Measurements from ENCODE around the gene GSG1L. TPM values are rescaled to one million over a fixed set of nuclear protein-coding genes. Genes with fewer than 3 reads are reported as not detected.
"Not testable (repeated sequence)": the region's sequence is repeated elsewhere in the genome, so short reads cannot be mapped to it uniquely, and the experiment has no call there.

GSG1L gene
- total RNA-seq, 2 experiments from 2014 or later: not detected

- DNase-seq: no peak
- H3K36me3 Mint-ChIP-seq: no peaks in the 10 kb centered on the region
- H3K4me3 Mint-ChIP-seq: no peak overlapping the region
- H3K4me1 Mint-ChIP-seq: no peaks in the 10 kb centered on the region
- POLR2A ChIA-PET: no interaction called here
- H3K27ac Mint-ChIP-seq: no peak overlapping the region
- H3K9me3 Mint-ChIP-seq: peaks cover 4% of the 10 kb centered on the region
- H3K27me3 Mint-ChIP-seq: peaks cover 23% of the 10 kb centered on the region
- ATAC-seq (ENCODE audit: low read depth): no peak
Measured at GRCh38 chr16:27985981-27986380, 77.5 kb downstream of the GSG1L start.

- DNase-seq (no peak), ATAC-seq (ENCODE audit: low read depth) (no peak)
- H3K36me3 Mint-ChIP-seq: no peaks in the 10 kb centered on the region
- no peaks in the 10 kb centered on the region for H3K4me1 Mint-ChIP-seq
- peaks cover 4% of the 10 kb centered on the region for H3K9me3 Mint-ChIP-seq
- peaks cover 20% of the 10 kb centered on the region for H3K27me3 Mint-ChIP-seq
- no peak overlapping the region for H3K4me3 Mint-ChIP-seq
- H3K27ac Mint-ChIP-seq: no peak overlapping the region
- POLR2A ChIA-PET: no interaction called here
Measured at GRCh38 chr16:27984121-27984520, 79.4 kb downstream of the GSG1L start.

- Mint-ChIP-seq H3K27me3 (peaks cover 18% of the 10 kb centered on the region), H3K4me3 (no peak overlapping the region), H3K4me1 (no peaks in the 10 kb centered on the region), H3K36me3 (no peaks in the 10 kb centered on the region), H3K27ac (no peak overlapping the region), H3K9me3 (peaks cover 4% of the 10 kb centered on the region)
- ATAC-seq (ENCODE audit: low read depth): no peak
- POLR2A ChIA-PET: no interaction called here
- no peak for DNase-seq
Measured at GRCh38 chr16:27983244-27983643, 80.3 kb downstream of the GSG1L start.

GRCh38 chr16:27982184-27982583 is 81.3 kb downstream of the GSG1L start:
- H3K27me3 Mint-ChIP-seq: peaks cover 18% of the 10 kb centered on the region
- H3K36me3 Mint-ChIP-seq: no peaks in the 10 kb centered on the region
- no peak overlapping the region for H3K27ac Mint-ChIP-seq
- POLR2A ChIA-PET: no interaction called here
- peaks cover 4% of the 10 kb centered on the region for H3K9me3 Mint-ChIP-seq
- H3K4me1 Mint-ChIP-seq: no peaks in the 10 kb centered on the region
- ATAC-seq (ENCODE audit: low read depth) (no peak), DNase-seq (no peak)
- H3K4me3 Mint-ChIP-seq: no peak overlapping the region

- H3K4me1 Mint-ChIP-seq: no peaks in the 10 kb centered on the region
- DNase-seq: no peak
- no peak for ATAC-seq (ENCODE audit: low read depth)
- peaks cover 24% of the 10 kb centered on the region for H3K27me3 Mint-ChIP-seq
- POLR2A ChIA-PET: interaction anchor here (0.6 kb wide), 1 partner anchor 207 kb away, joined by 7 read pairs; no protein-coding TSS in a partner anchor
- peaks cover 4% of the 10 kb centered on the region for H3K9me3 Mint-ChIP-seq
- no peaks in the 10 kb centered on the region for H3K36me3 Mint-ChIP-seq
- H3K27ac Mint-ChIP-seq: no peak overlapping the region
- H3K4me3 Mint-ChIP-seq: no peak overlapping the region
Measured at GRCh38 chr16:27980919-27981700, 82.4 kb downstream of the GSG1L start.

DNA sequence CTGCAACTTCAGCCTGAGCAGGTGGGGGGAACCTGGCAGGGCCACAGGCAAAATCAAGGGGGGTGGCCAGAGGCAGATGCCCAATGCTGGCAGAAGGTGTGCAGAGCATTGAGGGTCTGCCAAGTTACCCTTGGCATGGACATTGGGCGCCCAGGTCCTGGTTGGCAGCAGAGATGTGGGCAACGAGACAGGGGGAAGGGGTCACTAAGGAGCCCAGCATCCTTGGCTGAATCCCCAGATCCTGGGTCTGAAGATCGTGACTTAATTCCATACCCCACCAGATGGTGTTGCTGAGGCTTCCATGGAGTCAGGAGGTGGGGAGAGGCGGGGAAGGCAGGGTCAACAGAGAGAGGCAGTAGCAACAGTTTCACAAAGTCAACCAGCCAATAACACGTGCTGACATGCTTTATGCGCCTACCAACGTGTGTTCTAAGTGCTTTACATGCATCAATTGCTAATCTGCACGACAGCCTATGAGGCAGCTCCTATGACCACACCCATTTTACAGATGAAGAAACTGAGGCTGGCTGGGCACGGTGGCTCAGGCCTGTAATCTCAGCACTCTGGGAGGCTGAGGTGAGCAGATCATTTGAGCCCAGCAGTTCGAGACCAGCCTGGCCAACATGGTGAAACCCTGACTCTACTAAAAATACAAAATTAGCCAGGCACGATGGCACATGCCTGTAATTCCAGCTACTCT is 83.3 kb downstream of the GSG1L start:
- POLR2A ChIA-PET: no interaction called here
- Mint-ChIP-seq H3K36me3 (no peaks in the 10 kb centered on the region), H3K4me1 (no peaks in the 10 kb centered on the region), H3K9me3 (peaks cover 4% of the 10 kb centered on the region), H3K4me3 (no peak overlapping the region), H3K27me3 (peaks cover 22% of the 10 kb centered on the region), H3K27ac (no peak overlapping the region)
- ATAC-seq (ENCODE audit: low read depth) (no peak), DNase-seq (no peak)

DNA sequence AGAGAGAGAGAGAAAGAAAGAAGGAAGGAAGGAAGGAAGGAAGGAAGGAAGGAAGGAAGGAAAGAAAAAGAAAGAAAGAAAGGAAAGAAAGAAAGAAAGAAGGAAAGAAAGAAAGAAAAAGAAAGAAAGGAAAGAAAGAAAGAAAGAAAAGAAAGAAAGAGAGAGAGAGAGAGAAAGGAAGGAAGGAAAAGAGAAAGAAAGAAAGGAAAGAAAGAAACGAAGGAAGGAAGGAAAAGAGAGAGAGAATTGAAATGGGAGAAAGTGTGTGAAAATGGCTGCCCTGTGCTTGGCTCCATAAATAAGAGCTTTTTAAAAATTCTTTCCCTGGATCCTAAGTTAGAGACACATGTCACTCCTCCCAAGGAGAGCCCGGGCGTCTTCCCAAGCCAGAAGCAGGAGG is 83.8 kb downstream of the GSG1L start:
- H3K4me1 Mint-ChIP-seq; DNase-seq; H3K36me3 Mint-ChIP-seq; H3K9me3 Mint-ChIP-seq; H3K4me3 Mint-ChIP-seq; H3K27ac Mint-ChIP-seq; POLR2A ChIA-PET; ATAC-seq (ENCODE audit: low read depth): not testable (repeated sequence)
- H3K27me3 Mint-ChIP-seq: peaks cover 22% of the 10 kb centered on the region

GRCh38 chr16:27978876-27979275 is 84.6 kb downstream of the GSG1L start:
- H3K4me3 Mint-ChIP-seq: no peak overlapping the region
- H3K27ac Mint-ChIP-seq: no peak overlapping the region
- no peaks in the 10 kb centered on the region for H3K4me1 Mint-ChIP-seq
- no peaks in the 10 kb centered on the region for H3K36me3 Mint-ChIP-seq
- POLR2A ChIA-PET: no interaction called here
- peaks cover 4% of the 10 kb centered on the region for H3K9me3 Mint-ChIP-seq
- ATAC-seq (ENCODE audit: low read depth) (no peak), DNase-seq (no peak)
- H3K27me3 Mint-ChIP-seq: peaks cover 21% of the 10 kb centered on the region

DNA sequence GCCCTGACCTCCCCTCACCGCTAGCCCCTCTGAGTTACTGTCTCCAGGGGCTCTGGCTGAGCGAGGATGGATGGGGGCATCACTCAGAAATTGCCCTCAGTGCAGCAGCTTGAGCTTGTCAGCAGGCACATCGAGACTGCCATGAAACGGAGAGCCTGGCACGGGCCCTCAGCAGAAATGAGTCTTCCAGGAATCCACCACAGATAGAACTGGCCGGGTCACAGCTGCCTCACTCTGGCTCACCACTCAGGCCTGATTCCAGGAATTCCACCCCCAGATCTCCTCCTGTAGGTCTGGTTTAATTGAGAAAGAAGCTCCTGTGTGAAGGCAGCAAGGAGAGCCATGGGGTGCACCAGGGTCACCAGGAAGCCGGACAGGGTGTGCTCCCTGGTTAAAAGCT is 85.5 kb downstream of the GSG1L start:
- no peak for DNase-seq
- ATAC-seq (ENCODE audit: low read depth): no peak
- Mint-ChIP-seq H3K27me3 (peaks cover 21% of the 10 kb centered on the region), H3K4me3 (no peak overlapping the region), H3K27ac (no peak overlapping the region), H3K9me3 (peaks cover 3% of the 10 kb centered on the region), H3K4me1 (no peaks in the 10 kb centered on the region), H3K36me3 (no peaks in the 10 kb centered on the region)
- POLR2A ChIA-PET: no interaction called here

DNA sequence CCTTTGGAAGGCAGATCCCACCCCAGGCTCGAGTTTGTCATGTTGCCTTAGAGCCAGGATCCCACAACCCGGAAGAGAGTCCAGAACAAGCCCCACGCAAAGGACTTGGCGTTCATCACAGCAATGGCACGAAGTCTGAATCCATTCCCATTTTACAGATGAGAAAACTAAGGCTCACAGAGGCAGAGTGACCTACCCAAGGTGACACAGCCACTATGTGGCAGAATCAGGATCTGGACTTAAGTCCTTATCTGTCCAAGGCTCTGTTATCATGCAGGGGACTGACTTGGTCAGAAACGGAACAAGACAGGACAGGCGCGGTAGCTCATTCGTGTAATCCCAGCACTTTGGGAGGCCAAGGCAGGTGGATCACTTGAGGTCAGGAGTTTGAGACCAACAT is 86.5 kb downstream of the GSG1L start:
- H3K27ac Mint-ChIP-seq: no peak overlapping the region
- DNase-seq (no peak), ATAC-seq (ENCODE audit: low read depth) (no peak)
- POLR2A ChIA-PET: no interaction called here
- H3K9me3 Mint-ChIP-seq: no peaks in the 10 kb centered on the region
- H3K27me3 Mint-ChIP-seq: peaks cover 21% of the 10 kb centered on the region
- H3K4me3 Mint-ChIP-seq: no peak overlapping the region
- H3K36me3 Mint-ChIP-seq: no peaks in the 10 kb centered on the region
- peaks cover 5% of the 10 kb centered on the region for H3K4me1 Mint-ChIP-seq

DNA sequence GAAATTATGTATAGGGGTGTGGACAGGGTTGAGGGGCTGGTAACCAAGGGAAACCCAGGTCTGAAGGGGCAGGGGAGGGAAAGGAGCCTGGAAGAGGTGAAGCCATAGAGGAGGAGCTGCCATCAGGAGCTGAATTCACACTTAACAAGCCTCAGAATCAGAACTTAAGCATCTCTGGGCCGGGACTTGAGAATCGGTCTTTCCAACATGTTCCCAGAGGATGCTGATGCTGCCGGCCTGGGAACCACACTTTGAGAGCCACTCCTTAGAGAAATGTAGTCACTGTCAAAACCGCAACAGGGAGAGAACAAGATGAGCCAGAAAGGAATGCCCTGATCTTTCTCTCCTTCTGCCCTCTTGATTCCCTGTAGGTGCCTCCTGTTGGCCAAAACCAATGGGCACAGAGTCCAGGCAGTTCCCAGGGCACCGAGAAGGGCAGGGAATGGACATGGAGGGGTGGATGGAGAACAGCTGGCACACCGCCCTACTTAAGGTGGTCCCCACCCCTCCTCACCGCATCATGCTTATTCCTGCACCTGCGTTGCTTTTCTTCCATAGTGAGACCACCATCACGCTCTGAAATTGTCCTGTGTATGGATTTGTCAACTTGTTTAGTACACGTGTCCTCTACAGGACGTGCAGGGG is 88.5 kb downstream of the GSG1L start:
- Mint-ChIP-seq H3K4me1 (peaks cover 5% of the 10 kb centered on the region), H3K27me3 (peaks cover 32% of the 10 kb centered on the region), H3K9me3 (no peaks in the 10 kb centered on the region), H3K27ac (no peak overlapping the region), H3K4me3 (no peak overlapping the region), H3K36me3 (no peaks in the 10 kb centered on the region)
- DNase-seq: no peak
- no peak for ATAC-seq (ENCODE audit: low read depth)
- POLR2A ChIA-PET: no interaction called here

GRCh38 chr16:27973678-27974077 is 89.8 kb downstream of the GSG1L start:
- Mint-ChIP-seq H3K27ac (no peak overlapping the region), H3K9me3 (no peaks in the 10 kb centered on the region), H3K36me3 (no peaks in the 10 kb centered on the region), H3K4me3 (no peak overlapping the region), H3K27me3 (peaks cover 35% of the 10 kb centered on the region), H3K4me1 (peaks cover 5% of the 10 kb centered on the region)
- POLR2A ChIA-PET: no interaction called here
- no peak for DNase-seq
- ATAC-seq (ENCODE audit: low read depth): no peak

DNA sequence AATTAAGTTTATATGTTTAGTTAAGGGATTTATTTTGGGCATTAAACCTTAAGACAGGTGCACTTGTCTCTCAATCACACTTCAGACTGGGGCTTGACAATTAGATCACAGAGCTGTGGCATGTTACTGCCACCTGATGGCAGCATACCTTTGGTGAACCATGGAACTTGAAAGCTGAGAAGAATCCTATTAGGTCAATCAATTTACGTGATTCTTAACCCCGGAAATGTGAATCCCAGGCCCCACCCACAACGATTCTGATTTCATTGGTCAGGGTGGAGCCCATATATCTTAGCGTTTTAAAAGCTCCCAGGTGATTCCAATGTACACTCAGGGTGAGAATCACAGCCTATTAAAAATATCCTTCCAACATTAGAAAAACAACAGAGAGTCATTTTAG is 91.0 kb downstream of the GSG1L start:
- no peaks in the 10 kb centered on the region for H3K36me3 Mint-ChIP-seq
- peak overlapping the region; percentile 22 for H3K4me3 Mint-ChIP-seq
- no peaks in the 10 kb centered on the region for H3K9me3 Mint-ChIP-seq
- no peak overlapping the region for H3K27ac Mint-ChIP-seq
- POLR2A ChIA-PET: interaction anchor here (0.5 to 1.4 kb wide), 2 partner anchors 98 to 104 kb away, joined by 5 to 6 read pairs; no protein-coding TSS in a partner anchor
- ATAC-seq (ENCODE audit: low read depth) (peak; percentile 86), DNase-seq (peak; percentile 39)
- peaks cover 5% of the 10 kb centered on the region for H3K4me1 Mint-ChIP-seq
- H3K27me3 Mint-ChIP-seq: peaks cover 30% of the 10 kb centered on the region

DNA sequence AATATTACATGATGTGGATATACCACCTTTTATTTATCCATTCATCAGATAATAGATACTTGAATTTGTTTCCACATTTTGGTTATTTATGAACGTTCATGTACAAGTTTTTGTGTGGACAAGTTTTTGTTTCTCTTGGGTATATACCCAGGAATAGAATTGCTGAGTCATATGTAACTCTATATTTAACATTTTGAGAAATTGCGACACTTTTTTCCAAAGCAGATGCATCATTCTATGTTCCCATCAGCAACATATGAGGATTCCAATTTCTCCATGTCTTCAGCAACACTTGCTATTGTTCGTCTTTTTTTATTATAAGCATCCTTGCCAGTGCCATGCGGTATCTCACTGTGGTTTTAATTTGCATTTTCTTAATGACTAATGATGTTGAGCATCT is 93.9 kb downstream of the GSG1L start:
- POLR2A ChIA-PET: interaction anchor here (0.6 kb wide), 2 partner anchors 60 to 248 kb away, joined by 3 to 4 read pairs; no protein-coding TSS in a partner anchor
- Mint-ChIP-seq H3K27ac (no peak overlapping the region), H3K36me3 (no peaks in the 10 kb centered on the region), H3K27me3 (peaks cover 23% of the 10 kb centered on the region), H3K9me3 (no peaks in the 10 kb centered on the region), H3K4me1 (peaks cover 5% of the 10 kb centered on the region), H3K4me3 (no peak overlapping the region)
- DNase-seq (no peak), ATAC-seq (ENCODE audit: low read depth) (no peak)
